PC-3 (cell line): Measurements from ENCODE around the gene EVL.

Source experiments
- EZH2 ChIP-seq: fragments of 300-600 bp; sonication (generic); IDR thresholded peaks from one replicate; pipeline ENCODE4 v1.6.1; 2017; ENCODE audit warnings: antibody characterized with exemption, mild to moderate bottlenecking, low read length; ENCODE audit not compliant: unreplicated experiment
- EZH2phosphoT487 ChIP-seq: fragments of 300-600 bp; sonication (generic); IDR thresholded peaks from 2 replicates; pipeline ENCODE4 v1.6.1; 2018; ENCODE audit warnings: mild to moderate bottlenecking, antibody characterized with exemption, low read length, borderline replicate concordance
- TF ChIP-seq, protein P1 (sequence below): fragments of 300-600 bp; sonication (generic); conservative IDR thresholded peaks from 2 replicates; pipeline ENCODE4 v1.5.1; 2017; ENCODE audit warnings: antibody characterized with exemption, low read depth, mild to moderate bottlenecking, low read length

DNA sequence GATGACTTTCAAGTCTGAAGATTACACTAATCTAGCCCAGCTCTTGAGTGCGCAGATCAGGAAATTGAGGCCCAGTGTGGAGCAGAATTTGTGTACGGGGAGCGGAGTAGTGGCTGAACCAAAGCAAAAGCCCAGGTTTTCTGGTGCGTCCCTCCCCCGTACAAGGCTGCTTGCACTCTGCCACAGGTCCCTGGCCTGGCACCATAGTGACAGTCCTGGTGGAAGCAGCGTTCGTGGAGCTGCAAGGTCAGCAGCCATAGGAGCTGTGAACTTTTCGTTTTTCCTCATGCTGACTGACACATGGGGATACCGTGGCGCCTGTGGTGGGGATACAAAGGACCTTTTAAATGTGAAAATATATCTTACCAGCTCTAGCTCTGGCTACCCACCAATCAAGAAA, 1.7 kb downstream of the EVL start:
- TF ChIP-seq, protein P1, sequence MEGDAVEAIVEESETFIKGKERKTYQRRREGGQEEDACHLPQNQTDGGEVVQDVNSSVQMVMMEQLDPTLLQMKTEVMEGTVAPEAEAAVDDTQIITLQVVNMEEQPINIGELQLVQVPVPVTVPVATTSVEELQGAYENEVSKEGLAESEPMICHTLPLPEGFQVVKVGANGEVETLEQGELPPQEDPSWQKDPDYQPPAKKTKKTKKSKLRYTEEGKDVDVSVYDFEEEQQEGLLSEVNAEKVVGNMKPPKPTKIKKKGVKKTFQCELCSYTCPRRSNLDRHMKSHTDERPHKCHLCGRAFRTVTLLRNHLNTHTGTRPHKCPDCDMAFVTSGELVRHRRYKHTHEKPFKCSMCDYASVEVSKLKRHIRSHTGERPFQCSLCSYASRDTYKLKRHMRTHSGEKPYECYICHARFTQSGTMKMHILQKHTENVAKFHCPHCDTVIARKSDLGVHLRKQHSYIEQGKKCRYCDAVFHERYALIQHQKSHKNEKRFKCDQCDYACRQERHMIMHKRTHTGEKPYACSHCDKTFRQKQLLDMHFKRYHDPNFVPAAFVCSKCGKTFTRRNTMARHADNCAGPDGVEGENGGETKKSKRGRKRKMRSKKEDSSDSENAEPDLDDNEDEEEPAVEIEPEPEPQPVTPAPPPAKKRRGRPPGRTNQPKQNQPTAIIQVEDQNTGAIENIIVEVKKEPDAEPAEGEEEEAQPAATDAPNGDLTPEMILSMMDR: no peak
- no peak for TF ChIP-seq EZH2
- no peak for TF ChIP-seq EZH2phosphoT487
